ENCODE results near the gene KCNA2.

Gene KCNA2

DNA sequence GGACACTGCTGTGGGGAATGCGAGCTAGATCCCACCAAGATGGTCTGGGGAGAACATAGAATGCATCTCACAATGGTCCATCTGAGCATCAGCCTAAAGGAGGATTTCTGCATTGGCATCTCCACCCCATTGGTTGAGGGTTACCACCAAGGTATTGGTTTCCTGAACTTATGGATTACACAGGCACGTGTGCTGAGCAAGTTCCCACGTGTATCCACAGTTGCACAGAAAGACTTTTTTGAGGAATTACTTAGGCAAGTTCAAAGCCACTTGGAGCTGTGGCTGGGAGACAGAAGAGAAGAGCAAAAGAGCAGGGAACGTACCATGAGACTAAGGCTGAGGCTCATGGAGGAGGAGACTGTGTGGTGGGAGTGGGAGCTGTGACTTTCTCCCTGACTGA lies 43.1 kb downstream of the KCNA2 start:
- no peak for DNase-seq

DNA sequence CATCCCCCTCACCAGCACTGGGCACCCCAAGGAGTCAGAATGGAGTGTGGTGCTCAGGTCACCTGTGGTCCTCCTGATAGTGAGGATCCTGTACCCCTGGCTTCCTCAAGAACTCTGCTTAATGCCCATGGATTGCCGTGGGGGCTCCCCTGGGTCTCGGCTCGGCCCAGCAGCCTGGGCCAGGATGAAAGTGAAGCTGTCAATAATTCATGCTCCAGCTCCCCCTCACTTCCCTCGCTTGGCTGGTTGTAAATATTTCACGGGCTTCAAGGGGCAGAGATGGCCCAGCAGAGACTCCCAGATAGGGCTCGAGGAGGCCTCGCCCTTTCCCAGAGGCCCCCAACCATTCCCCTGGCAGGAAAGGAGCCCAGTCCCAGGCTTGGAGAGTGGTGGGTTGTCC lies 44.6 kb downstream of the KCNA2 start:
- DNase-seq = no peak

DNA sequence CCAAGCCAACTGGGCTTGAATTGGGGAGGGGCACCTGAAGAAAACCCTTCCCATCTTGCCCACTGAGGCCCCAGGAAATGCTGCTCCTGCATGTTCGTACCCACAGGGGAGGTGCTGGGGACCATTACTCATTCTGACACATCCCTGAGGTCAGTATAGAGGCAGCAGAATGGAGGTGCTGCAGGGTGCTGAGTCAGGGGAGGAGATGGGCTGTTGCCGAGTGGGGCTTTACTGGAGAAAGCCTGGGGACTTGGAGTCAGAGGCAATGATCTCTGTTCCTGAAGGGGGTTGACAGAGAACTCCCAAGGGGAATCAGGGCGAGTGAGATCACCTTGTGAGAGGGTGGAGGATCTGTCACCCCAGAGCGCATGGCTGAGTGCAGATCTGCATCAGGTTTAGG lies 47.0 kb downstream of the KCNA2 start:
- no peak for DNase-seq

DNA sequence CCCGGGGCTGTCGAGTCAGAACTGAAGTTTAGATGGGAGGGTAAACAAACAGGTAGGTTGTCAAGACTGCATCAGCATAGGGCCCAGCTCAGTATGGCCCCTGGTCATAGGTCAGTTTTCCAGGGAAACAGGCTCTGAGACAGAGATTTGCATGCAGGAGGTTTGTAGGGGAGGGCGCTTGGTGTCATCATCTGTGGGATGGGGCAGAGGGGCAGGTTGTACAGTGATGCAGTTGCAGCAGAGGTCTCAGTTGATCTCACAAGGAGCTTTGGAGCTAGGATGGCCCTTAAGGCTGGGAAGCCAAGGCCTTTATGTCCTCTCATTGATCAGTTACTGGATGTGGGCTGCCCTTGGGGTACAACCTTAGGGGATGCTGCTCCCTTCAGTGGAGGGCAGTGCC lies 48.7 kb downstream of the KCNA2 start:
- DNase-seq = no peak

DNA sequence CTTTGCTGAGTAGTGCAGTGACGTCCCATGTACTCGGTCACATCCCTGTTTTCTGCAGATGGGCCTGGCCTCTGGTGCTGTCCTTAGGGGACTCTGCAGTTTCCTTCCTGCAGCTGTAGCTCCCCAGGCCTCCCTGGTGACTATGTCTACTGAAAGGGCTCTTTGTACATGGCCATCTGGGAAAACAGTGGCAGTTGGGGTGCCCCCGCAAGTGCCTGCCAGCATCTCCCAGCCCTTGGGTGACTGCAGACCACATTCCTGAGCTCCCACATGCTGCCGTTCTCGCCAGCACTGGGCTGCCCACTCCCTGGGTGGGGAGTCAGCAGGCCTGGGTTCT lies 49.7 kb downstream of the KCNA2 start:
- DNase-seq = no peak

DNA sequence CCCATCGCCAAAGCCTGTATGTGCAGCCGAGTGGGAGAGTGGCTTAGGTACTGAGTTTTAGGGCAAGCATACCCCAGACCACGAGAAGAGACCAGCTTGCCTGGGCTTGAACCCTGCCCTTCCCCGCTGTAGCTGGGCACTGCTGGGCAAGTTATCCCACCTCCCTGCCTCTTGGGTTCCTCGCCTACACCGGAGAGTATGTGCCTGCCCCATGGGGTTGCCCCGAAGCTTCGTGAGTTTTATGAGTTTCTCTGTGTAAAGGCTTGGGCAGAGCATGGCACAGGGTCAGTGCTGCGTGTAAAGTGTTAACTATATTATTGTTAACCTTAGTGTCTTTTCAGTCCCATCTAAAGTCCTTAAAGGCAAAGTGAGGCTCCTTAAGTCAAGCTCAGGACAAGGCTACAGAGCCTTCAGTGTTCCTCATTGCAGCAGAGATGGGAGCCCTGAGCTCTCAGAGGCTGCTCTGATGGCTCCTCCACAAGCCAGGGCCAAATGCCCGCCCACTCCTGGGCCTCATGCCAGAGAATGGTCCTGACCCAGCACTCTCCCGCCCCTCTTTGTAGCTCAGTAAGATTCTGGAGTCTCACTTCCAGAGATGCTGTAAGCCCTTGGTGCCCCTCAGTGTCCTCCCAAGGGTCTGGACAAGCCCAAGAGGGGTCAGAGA lies 50.2 kb downstream of the KCNA2 start:
- peak; percentile 7 for DNase-seq

DNA sequence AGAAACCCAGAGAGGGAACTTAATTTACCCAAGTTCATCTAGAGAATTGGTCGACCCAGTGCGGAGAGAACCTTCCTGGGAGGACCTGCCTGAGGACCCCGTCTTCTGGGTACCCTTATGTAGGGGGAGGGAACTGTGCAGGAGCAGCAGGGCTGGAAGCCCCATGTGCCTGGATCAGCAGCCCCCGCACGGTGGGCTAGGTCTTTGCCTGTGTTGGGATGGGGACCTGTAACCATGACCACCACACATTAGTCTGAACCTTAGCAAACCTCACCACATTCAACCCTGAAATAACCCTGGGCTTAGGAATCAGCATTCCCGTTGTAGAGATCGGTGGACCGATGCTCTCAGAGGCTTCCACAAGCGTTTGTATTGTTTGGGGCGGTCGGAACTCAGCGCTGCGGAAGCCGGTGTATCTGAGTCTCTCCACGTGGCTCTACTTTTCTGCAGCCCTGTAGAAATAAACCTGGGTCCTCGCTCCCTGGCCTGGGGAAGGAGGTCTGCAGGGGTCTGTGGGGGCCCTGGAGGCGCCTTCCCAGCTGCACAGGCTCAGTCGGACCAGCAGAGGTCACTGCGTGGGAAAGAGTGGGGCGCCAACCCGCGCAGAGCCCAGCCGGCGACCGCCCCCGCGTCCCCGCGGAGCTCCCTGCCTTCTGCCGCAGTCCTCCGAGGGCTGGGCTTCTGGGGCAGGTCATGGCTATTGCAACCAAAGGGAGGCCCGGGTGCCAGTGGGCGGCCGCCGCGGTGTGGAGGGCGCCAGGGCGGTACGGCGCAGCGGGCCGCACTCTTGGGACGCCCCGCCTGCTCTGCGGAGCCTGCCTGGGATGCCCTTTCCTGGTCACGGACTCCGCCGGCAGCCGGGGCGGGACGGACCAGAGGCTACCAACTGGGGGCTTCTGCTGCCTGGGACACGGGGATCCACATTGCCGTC lies 51.0 kb downstream of the KCNA2 start:
- DNase-seq = peak; percentile 6

DNA sequence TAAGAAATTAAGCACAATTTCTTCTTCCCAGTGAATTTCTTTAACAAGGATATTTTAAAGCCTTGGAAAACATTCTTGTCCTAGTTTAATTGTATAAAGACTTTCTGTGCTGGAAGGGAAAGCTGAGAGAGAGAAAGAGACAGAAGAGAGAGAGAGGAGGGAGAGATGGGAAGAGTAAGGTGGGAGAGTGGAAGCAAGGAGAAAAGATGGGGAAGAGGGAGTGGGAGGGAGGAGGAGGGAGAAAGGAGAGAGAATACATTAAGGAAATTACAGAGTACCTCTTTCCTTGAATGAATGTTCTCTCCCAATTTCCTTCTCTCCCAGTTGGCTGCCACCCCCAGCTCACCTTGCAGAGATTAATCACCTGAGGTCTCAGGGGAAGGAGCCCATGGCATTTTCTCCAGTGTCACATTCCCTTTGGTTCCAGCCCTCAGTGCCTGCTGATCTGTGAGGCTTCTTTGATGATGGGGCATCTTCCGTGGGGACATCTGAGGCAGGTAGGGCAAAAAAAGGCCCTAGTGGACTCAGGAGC lies 54.8 kb downstream of the KCNA2 start:
- DNase-seq = no peak

DNA sequence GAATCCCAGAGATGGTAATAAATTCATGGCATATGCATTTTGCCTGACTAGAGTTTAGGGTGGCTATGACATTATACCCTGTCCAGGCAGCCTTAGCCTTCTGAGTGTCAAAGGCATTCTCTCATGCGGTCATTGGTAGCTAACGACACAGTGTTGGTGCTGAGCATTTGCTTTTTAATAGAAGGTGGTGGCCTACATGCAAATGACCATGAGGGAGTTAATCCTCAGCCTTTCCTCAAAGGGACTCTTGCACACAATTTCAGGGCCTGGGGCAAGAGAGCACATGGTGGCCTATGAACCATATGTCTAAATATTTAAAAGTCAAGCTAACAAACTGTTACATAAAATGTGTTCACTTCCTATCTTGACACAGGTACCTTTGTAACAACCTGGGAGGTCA lies 56.3 kb downstream of the KCNA2 start:
- no peak for DNase-seq

DNA sequence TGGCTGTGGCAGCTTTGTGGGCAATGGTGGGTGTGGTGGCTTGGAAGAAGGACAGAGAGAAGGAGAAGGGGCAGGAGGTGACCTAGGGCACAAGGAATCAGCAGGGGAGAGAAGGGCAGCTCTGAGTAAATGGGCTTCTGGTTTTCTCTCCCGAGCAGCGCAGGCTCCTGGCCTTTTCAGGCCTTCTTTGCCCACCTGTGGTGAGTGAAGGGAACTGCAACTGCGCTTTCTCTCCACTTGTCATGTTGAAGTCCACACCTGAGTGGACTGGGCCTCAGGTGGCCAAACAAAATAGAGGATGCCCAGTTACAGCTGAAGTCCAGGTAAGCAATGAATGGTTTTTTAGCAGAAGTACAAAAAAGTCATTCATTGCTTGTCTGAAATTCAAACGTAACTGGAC lies 57.8 kb downstream of the KCNA2 start:
- DNase-seq = no peak

DNA sequence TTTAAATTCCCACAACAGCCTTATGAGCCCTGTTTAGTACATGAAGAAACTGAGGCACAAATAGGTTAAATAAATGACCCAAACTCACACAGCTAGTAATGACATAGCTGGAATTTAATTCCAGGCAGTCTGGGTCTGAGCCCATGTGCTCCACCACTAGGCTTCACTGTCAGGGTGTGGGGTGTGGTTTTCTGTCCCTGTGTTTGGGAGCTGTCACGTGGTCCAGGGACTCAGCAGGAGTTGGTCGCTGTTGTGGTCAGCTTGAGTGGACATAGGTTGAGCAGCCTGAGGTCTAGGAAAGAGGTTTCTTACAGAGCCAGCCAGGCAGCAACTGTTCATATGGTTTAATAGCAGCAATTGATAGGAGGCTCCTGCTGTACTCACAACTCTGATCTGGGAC lies 59.1 kb downstream of the KCNA2 start:
- no peak for DNase-seq

DNA sequence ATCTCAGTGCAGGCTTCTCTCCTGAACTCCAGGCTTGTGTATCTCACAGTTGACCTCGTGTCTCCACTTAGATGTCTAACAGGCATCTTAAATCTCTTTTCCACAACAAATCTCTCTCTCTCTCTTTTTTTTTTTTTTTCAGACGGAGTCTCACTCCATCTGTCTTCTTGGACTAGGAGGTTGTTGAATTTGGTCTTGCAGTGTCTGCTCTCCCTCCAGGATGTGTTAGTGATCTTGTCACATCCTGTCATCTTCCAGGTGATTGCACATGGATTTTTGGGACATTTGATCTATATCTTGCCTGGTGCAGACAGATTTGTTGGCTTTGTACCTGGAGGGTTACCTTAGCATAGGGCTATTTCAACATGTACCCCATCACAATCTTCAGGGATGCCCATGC lies 60.7 kb downstream of the KCNA2 start:
- no peak for DNase-seq

DNA sequence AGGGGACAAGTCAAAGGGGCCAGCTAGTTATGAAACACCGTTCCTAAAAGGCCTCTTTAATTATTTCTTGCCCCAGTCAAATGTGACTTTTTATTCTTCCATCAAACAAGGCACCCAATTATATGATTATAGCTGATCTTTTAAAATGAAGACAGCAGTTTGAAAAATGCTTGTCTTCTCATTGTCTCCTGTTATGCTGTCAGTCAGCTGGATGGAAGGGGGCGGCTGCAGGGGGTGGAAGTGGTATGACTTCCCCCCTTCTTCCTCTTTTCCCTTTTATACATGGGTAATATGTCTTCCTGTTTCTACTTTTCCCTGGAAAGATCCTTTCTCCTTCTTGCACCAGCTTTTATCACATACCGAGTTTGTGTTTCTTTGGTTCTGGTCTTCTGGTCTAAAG lies 61.4 kb downstream of the KCNA2 start:
- no peak for DNase-seq
